KMS-11 (cell line): ENCODE results near the gene ANGPTL8.

ENCODE experiments used
- H2AFZ ChIP-seq: fragments of 200-600 bp; sonication (generic); 2 replicates; pipeline ENCODE4 v1.6.1; 2016; ENCODE audit warnings: antibody characterized with exemption, mixed run types, low read depth
- H3K27ac ChIP-seq: fragments of 200-600 bp; sonication (generic); 2 replicates; pipeline ENCODE4 v1.6.1; 2016; ENCODE audit warnings: mild to moderate bottlenecking, mixed run types
- H3K27me3 ChIP-seq: fragments of 200-600 bp; sonication (generic); 2 replicates; pipeline ENCODE4 v1.6.1; 2017; ENCODE audit warnings: mild to moderate bottlenecking, low read depth, mixed run types, moderate library complexity; ENCODE audit not compliant: insufficient read depth
- H3K36me3 ChIP-seq: fragments of 200-600 bp; sonication (generic); 2 replicates; pipeline ENCODE4 v1.6.1; 2017; ENCODE audit warnings: mild to moderate bottlenecking, mixed run types; ENCODE audit not compliant: insufficient read depth
- H3K4me1 ChIP-seq: fragments of 200-600 bp; sonication (generic); 2 replicates; pipeline ENCODE4 v1.6.1; 2016; ENCODE audit warnings: mild to moderate bottlenecking, low read depth, mixed run types; ENCODE audit not compliant: poor library complexity, severe bottlenecking
- H3K4me2 ChIP-seq: fragments of 200-600 bp; sonication (generic); 2 replicates; pipeline ENCODE4 v1.7.0; 2016; ENCODE audit warnings: mild to moderate bottlenecking, mixed run types
- H3K4me3 ChIP-seq: fragments of 200-600 bp; sonication (generic); IDR thresholded peaks from 2 replicates; pipeline ENCODE4 v1.6.1; 2017; ENCODE audit warnings: low read depth, low read length, mixed read lengths; ENCODE audit not compliant: insufficient read depth
- H3K79me2 ChIP-seq: fragments of 200-600 bp; sonication (generic); 2 replicates; pipeline ENCODE4 v1.6.1; 2016; ENCODE audit warnings: low read depth, mixed run types; ENCODE audit not compliant: insufficient read depth
- H3K9ac ChIP-seq: fragments of 200-600 bp; sonication (generic); 2 replicates; pipeline ENCODE4 v1.6.1; 2016; ENCODE audit warnings: mild to moderate bottlenecking, mixed run types
- H4K20me1 ChIP-seq: fragments of 200-600 bp; sonication (generic); 2 replicates; pipeline ENCODE4 v1.6.1; 2016; ENCODE audit warnings: mild to moderate bottlenecking, mixed run types; ENCODE audit not compliant: insufficient read depth
- CTCF ChIP-seq: fragments of 200-600 bp; sonication (generic); conservative IDR thresholded peaks from 2 replicates; pipeline ENCODE4 v1.6.1; 2017; ENCODE audit warnings: low read depth, mild to moderate bottlenecking, antibody characterized with exemption, low read length, moderate library complexity, mixed read lengths

Gene ANGPTL8

GRCh38 chr19:11199517-11199916, 39.9 kb upstream of the ANGPTL8 start:
- Histone ChIP-seq H4K20me1 (no peaks in the 10 kb centered on the region), H3K79me2 (no peaks in the 10 kb centered on the region), H3K4me3 (no peak overlapping the region), H2AFZ (no peak overlapping the region), H3K9ac (no peak overlapping the region), H3K27me3 (no peaks in the 10 kb centered on the region), H3K36me3 (no peaks in the 10 kb centered on the region), H3K27ac (no peak overlapping the region), H3K4me1 (peaks cover 6% of the 10 kb centered on the region), H3K4me2 (no peak overlapping the region)
- no peak for TF ChIP-seq CTCF

DNA sequence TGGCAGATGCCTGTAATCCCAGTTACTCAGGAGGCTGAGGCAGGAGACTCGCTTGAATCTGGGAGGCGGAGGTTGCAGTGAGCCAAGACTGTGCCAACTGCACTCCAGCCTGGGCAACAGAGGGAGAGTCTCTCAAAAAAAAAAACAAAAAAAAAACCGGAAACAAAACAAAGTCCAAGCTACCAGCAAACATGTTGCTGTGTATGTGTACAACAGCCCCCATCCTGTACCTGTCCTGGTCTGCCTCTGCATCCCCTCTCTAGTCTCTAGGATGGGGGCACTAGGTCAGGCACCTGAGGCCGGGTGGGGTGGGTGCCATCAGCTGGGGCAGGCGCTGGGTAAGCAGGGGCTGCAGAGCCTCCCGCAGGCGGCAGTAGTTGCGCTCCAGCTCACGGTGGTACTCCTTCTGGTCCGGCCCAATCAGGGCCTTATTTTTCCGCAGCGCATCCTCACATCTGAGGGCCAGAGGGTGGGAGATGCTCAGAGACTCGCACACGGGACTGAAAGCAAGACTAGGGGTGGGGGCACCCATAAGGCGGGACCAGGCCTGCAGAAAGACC, 39.3 kb upstream of the ANGPTL8 start:
- no peaks in the 10 kb centered on the region for H3K79me2 ChIP-seq
- H3K27ac ChIP-seq = no peak overlapping the region
- H3K4me1 ChIP-seq = peaks cover 6% of the 10 kb centered on the region
- H3K27me3 ChIP-seq = peaks cover 3% of the 10 kb centered on the region; the same call in 1 of the 2 replicates
- H3K4me3 ChIP-seq = no peak overlapping the region
- H3K9ac ChIP-seq = no peak overlapping the region
- H4K20me1 ChIP-seq = no peaks in the 10 kb centered on the region
- no peak for TF ChIP-seq CTCF
- H2AFZ ChIP-seq = no peak overlapping the region
- no peak overlapping the region for H3K4me2 ChIP-seq
- H3K36me3 ChIP-seq = no peaks in the 10 kb centered on the region

DNA sequence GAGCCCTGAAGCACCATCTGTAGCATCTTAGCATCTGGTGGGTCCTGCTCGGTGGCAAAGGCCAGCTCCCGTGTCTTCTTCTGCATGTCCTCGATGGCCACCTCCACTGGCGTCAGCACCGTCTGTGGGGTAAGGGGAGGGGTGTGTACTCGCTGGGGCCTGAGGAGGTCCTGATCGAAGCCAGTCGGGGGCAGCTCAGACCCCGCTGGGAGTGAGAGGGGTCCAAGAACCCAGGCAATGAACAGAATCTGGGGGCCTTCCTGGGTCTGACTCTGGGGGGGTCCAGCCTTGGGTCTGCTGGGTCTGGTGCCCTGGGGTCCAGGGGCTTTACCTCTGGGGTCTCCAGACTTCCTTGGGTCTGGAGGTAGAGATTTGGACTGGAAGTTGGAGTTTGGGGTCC, 38.5 kb upstream of the ANGPTL8 start:
- peaks cover 12% of the 10 kb centered on the region; the same call in 1 of the 2 replicates for H3K27me3 ChIP-seq
- no peak overlapping the region for H3K4me2 ChIP-seq
- no peaks in the 10 kb centered on the region for H3K36me3 ChIP-seq
- H3K9ac ChIP-seq = no peak overlapping the region
- no peaks in the 10 kb centered on the region for H4K20me1 ChIP-seq
- no peaks in the 10 kb centered on the region for H3K79me2 ChIP-seq
- H3K4me3 ChIP-seq = no peak overlapping the region
- no peak overlapping the region for H2AFZ ChIP-seq
- no peak for TF ChIP-seq CTCF
- H3K27ac ChIP-seq = no peak overlapping the region
- H3K4me1 ChIP-seq = peaks cover 6% of the 10 kb centered on the region

DNA sequence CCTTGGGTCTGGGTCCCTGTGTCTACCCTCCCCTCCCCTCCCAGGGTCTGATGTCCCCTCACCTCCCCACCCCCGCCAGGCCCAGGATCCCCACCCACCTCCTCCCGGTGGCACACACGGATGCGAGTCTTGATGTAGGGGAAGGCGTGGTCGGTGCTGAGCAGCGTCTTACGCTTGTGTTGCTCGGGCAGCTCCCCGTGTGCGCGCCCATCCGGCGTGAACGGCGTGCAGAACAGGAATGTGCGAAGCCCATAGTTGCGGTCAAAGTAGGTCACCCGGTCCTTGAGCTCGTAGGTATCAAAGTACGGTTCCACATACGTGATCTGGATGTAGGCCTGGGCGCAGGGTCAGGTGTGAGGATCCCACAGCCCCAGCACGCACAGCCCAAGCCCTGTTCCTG, 37.6 kb upstream of the ANGPTL8 start:
- H3K4me3 ChIP-seq = no peak overlapping the region
- H2AFZ ChIP-seq = no peak overlapping the region
- no peak overlapping the region for H3K9ac ChIP-seq
- H3K79me2 ChIP-seq = no peaks in the 10 kb centered on the region
- no peak for TF ChIP-seq CTCF
- no peak overlapping the region for H3K27ac ChIP-seq
- H3K27me3 ChIP-seq = peaks cover 15% of the 10 kb centered on the region; the same call in 1 of the 2 replicates
- H3K36me3 ChIP-seq = no peaks in the 10 kb centered on the region
- no peaks in the 10 kb centered on the region for H4K20me1 ChIP-seq
- H3K4me1 ChIP-seq = peaks cover 6% of the 10 kb centered on the region
- no peak overlapping the region for H3K4me2 ChIP-seq
